ENCODE data around the gene ASB2.

The ASB2 gene

GRCh38 chr14:93892505-93892839, 83.9 kb downstream of the ASB2 start:
- no peak for TF ChIP-seq SPI1 (IDR thresholded peaks at IDR 0.05; ENCODE audit: borderline replicate concordance, low read depth)
- TF ChIP-seq, protein P1, sequence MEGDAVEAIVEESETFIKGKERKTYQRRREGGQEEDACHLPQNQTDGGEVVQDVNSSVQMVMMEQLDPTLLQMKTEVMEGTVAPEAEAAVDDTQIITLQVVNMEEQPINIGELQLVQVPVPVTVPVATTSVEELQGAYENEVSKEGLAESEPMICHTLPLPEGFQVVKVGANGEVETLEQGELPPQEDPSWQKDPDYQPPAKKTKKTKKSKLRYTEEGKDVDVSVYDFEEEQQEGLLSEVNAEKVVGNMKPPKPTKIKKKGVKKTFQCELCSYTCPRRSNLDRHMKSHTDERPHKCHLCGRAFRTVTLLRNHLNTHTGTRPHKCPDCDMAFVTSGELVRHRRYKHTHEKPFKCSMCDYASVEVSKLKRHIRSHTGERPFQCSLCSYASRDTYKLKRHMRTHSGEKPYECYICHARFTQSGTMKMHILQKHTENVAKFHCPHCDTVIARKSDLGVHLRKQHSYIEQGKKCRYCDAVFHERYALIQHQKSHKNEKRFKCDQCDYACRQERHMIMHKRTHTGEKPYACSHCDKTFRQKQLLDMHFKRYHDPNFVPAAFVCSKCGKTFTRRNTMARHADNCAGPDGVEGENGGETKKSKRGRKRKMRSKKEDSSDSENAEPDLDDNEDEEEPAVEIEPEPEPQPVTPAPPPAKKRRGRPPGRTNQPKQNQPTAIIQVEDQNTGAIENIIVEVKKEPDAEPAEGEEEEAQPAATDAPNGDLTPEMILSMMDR (IDR thresholded peaks at IDR 0.05; ENCODE audit: insufficient read depth, low read length), result no peak
- TF ChIP-seq, protein P2, sequence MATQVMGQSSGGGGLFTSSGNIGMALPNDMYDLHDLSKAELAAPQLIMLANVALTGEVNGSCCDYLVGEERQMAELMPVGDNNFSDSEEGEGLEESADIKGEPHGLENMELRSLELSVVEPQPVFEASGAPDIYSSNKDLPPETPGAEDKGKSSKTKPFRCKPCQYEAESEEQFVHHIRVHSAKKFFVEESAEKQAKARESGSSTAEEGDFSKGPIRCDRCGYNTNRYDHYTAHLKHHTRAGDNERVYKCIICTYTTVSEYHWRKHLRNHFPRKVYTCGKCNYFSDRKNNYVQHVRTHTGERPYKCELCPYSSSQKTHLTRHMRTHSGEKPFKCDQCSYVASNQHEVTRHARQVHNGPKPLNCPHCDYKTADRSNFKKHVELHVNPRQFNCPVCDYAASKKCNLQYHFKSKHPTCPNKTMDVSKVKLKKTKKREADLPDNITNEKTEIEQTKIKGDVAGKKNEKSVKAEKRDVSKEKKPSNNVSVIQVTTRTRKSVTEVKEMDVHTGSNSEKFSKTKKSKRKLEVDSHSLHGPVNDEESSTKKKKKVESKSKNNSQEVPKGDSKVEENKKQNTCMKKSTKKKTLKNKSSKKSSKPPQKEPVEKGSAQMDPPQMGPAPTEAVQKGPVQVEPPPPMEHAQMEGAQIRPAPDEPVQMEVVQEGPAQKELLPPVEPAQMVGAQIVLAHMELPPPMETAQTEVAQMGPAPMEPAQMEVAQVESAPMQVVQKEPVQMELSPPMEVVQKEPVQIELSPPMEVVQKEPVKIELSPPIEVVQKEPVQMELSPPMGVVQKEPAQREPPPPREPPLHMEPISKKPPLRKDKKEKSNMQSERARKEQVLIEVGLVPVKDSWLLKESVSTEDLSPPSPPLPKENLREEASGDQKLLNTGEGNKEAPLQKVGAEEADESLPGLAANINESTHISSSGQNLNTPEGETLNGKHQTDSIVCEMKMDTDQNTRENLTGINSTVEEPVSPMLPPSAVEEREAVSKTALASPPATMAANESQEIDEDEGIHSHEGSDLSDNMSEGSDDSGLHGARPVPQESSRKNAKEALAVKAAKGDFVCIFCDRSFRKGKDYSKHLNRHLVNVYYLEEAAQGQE (IDR thresholded peaks at IDR 0.05; ENCODE audit: insufficient replicate concordance, low read depth), result no peak
- no peak for TF ChIP-seq GABPA (IDR thresholded peaks at IDR 0.05; ENCODE audit: low read depth)
- TF ChIP-seq POLR2AphosphoS5 (IDR thresholded peaks at IDR 0.05; ENCODE audit: low read depth), result no peak
- Histone ChIP-seq H3K4me3 (replicated peaks; ENCODE audit: insufficient read depth, low read length) (no peak overlapping the region), H3K27ac (replicated peaks) (no peak overlapping the region), H3K27me3 (ENCODE audit: insufficient read depth, poor library complexity, severe bottlenecking) (peaks cover 11% of the 10 kb centered on the region)
- no peak for DNase-seq (ENCODE audit: low read depth in 1 of 2, low spot score in 1 of 2)

DNA sequence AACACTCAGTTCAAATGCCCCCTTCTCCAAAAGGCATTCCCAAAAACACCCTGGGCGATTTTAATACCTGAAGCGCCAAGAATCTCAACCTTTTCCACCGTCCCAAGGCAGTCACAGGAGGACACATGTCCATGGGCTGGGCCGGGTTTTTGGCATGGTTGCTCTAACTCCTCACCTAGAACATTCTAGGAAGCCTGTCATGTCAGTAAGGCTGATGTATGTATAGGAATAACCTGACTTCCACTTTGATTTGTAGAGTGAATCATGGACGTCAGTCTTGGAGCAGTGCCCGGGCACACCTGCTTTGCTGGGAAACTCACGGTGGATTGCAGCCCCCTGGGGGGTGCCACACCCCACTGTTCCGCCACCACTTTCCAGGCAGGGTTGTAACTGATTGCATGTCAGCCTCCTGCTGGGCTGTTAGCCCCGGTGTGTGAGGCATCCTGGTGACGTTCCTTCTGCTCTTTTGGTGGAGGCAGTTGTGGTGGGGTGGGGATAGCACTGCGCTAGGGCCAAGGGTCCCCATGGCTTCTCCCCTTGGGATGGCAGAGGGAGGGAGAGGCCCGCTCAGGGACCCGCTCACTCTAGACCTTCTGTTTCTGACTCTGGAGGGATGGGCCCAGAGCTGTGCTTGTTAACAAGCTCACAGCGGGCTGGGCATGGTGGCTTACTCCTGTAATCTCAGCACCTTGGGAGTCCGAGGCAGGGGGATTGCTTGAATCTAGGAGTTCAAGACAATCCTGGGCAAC, 84.4 kb downstream of the ASB2 start:
- Histone ChIP-seq H3K27me3 (ENCODE audit: insufficient read depth, poor library complexity, severe bottlenecking) (peaks cover 11% of the 10 kb centered on the region), H3K4me3 (replicated peaks; ENCODE audit: insufficient read depth, low read length) (no peak overlapping the region), H3K27ac (replicated peaks) (no peak overlapping the region)
- no peak for DNase-seq (ENCODE audit: low read depth in 1 of 2, low spot score in 1 of 2)
- no peak for TF ChIP-seq SPI1 (IDR thresholded peaks at IDR 0.05; ENCODE audit: borderline replicate concordance, low read depth)
- TF ChIP-seq, protein P1 (IDR thresholded peaks at IDR 0.05; ENCODE audit: insufficient read depth, low read length), result no peak
- TF ChIP-seq, protein P2 (IDR thresholded peaks at IDR 0.05; ENCODE audit: insufficient replicate concordance, low read depth), result no peak
- no peak for TF ChIP-seq GABPA (IDR thresholded peaks at IDR 0.05; ENCODE audit: low read depth)
- TF ChIP-seq POLR2AphosphoS5 (IDR thresholded peaks at IDR 0.05; ENCODE audit: low read depth), result no peak

GRCh38 chr14:93889739-93890483, 86.5 kb downstream of the ASB2 start:
- Histone ChIP-seq H3K27me3 (ENCODE audit: insufficient read depth, poor library complexity, severe bottlenecking) (peaks cover 16% of the 10 kb centered on the region), H3K4me3 (replicated peaks; ENCODE audit: insufficient read depth, low read length) (no peak overlapping the region), H3K27ac (replicated peaks) (no peak overlapping the region)
- no peak for TF ChIP-seq SPI1 (IDR thresholded peaks at IDR 0.05; ENCODE audit: borderline replicate concordance, low read depth)
- TF ChIP-seq, protein P1 (IDR thresholded peaks at IDR 0.05; ENCODE audit: insufficient read depth, low read length), result no peak
- TF ChIP-seq POLR2AphosphoS5 (IDR thresholded peaks at IDR 0.05; ENCODE audit: low read depth), result no peak
- TF ChIP-seq, protein P2 (IDR thresholded peaks at IDR 0.05; ENCODE audit: insufficient replicate concordance, low read depth), result no peak
- TF ChIP-seq GABPA (IDR thresholded peaks at IDR 0.05; ENCODE audit: low read depth), result no peak
- DNase-seq (ENCODE audit: low read depth in 1 of 2, low spot score in 1 of 2), result no peak

Data from HL-60 (cell line).